Thymus (tissue), 14 donors: Measurements from ENCODE around the gene FBXL22. TPM values are rescaled to one million over a fixed set of nuclear protein-coding genes. Genes with fewer than 3 reads are reported as not detected.

Experiments used
- DNase-seq, 9 donors: peaks; one replicate each; pipeline ENCODE4 v3.0.0-alpha.2; 2013; ENCODE audit warnings: low spot score in 9 of 9, low read depth in 6 of 9, missing footprints in 1 of 9
- H3K27ac ChIP-seq, 2 donors: one replicate each; pipeline ENCODE4 v1.5.1; 2013; ENCODE audit warnings: control low read depth in 1 of 2, low read depth in 1 of 2, low read length in 1 of 2, mild to moderate bottlenecking in 1 of 2, moderate library complexity in 1 of 2
- H3K27me3 ChIP-seq, 2 donors: one replicate each; pipeline ENCODE4 v1.5.1; 2013; ENCODE audit warnings: low read length in 1 of 2; ENCODE audit not compliant: control insufficient read depth in 2 of 2, insufficient read depth in 1 of 2
- H3K36me3 ChIP-seq, 2 donors: one replicate each; pipeline ENCODE4 v1.5.1; 2013; ENCODE audit warnings: low read length in 1 of 2, mild to moderate bottlenecking in 1 of 2, moderate library complexity in 1 of 2; ENCODE audit not compliant: control insufficient read depth in 2 of 2, insufficient read depth in 2 of 2
- H3K4me1 ChIP-seq, 2 donors: one replicate each; pipeline ENCODE4 v1.5.1; 2013; ENCODE audit warnings: low read length in 2 of 2; ENCODE audit not compliant: control insufficient read depth in 2 of 2, insufficient read depth in 2 of 2
- H3K4me3 ChIP-seq, 2 donors: one replicate each; pipeline ENCODE4 v1.5.1; 2013; ENCODE audit warnings: low read length in 2 of 2, control low read depth in 1 of 2, mild to moderate bottlenecking in 1 of 2
- H3K9me3 ChIP-seq, 2 donors: one replicate each; pipeline ENCODE4 v1.5.1; 2013; ENCODE audit warnings: low read length in 1 of 2, mild to moderate bottlenecking in 1 of 2; ENCODE audit not compliant: control insufficient read depth in 2 of 2, insufficient read depth in 1 of 2
- WGBS: extraction: QIAGEN DNeasy Blood & Tissue Kit; methylation state at CpG from one replicate; pipeline ENCODE4 v1.1.7; 2013; 5-methylcytosine and 5-hydroxymethylcytosine counted together
- long read RNA-seq, 10 donors: transcript quantifications; one replicate each; lab custom pipeline, GENCODE V29; 2026
- polyA plus RNA-seq: library from polyadenylated mRNA; stranded (reverse); fragments of 200-250 nt; gene quantifications from one replicate; pipeline ENCODE4 v1.2.3, GENCODE V29; 2013
- total RNA-seq: library from RNA; stranded (reverse); fragments of 120-200 nt; gene quantifications from one replicate; pipeline ENCODE4 v1.2.4, GENCODE V29; 2013
- donor health status: healthy.

FBXL22 gene, protein sequence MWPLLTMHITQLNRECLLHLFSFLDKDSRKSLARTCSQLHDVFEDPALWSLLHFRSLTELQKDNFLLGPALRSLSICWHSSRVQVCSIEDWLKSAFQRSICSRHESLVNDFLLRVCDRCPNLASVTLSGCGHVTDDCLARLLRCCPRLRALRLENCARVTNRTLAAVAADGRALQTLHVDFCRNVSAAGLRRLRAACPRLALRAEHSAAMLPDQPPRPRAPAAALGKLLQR
- total RNA-seq (0.33 TPM), polyA plus RNA-seq (0.68 TPM)
- long read RNA-seq, donor 1, result 0 reads
- long read RNA-seq, donor 2, result 0 reads
- long read RNA-seq, donor 3, result 0 reads
- long read RNA-seq, donor 4, partial matches to known transcripts, result 0 of 1 reads
- long read RNA-seq, donor 4, other reads (novel, unspliced or antisense), result 0 of 1 reads
- long read RNA-seq, donor 5, result 0 reads
- long read RNA-seq, donor 6, result 0 reads
- long read RNA-seq, donor 7, partial matches to known transcripts, result 0 of 1 reads
- long read RNA-seq, donor 7, other reads (novel, unspliced or antisense), result 0 of 1 reads
- long read RNA-seq, donor 8, result 0 reads
- long read RNA-seq, donor 9, result 0 reads
- long read RNA-seq, donor 10, result 0 reads

GRCh38 chr15:63597038-63597790, at the start of gene FBXL22:
Gene FBXL22 (plus strand): TSS chr15:63597387. CDS start chr15:63597393, 6 bp downstream.
- Histone ChIP-seq H3K27me3 (peaks cover 0 to 8% of the 10 kb centered on the region in 2 donors), H3K27ac (no peak within 1 kb of the TSS), H3K36me3 (peaks cover 6 to 13% of the 10 kb centered on the region in 2 donors), H3K9me3 (peaks cover 0 to 2% of the 10 kb centered on the region in 2 donors), H3K4me1 (peaks cover 6 to 35% of the 10 kb centered on the region in 2 donors), H3K4me3 (no peak within 1 kb of the TSS)
- WGBS, result 96% methylated on average over 23 of the region's 23 CpGs
- no peak for DNase-seq

- DNase-seq, result no peak
- H3K27me3 ChIP-seq, result no peaks in the 10 kb centered on the region
- no peak overlapping the region for H3K4me3 ChIP-seq
- H3K9me3 ChIP-seq, result no peaks in the 10 kb centered on the region
- 95% methylated on average over 1 of the region's 1 CpG for WGBS
- H3K27ac ChIP-seq, result no peak overlapping the region
- H3K4me1 ChIP-seq, result peaks cover 5 to 12% of the 10 kb centered on the region in 2 donors
- peaks cover 0 to 10% of the 10 kb centered on the region in 2 donors for H3K36me3 ChIP-seq
Measured at GRCh38 chr15:63551400-63551799, 45.8 kb upstream of the FBXL22 start.

DNA sequence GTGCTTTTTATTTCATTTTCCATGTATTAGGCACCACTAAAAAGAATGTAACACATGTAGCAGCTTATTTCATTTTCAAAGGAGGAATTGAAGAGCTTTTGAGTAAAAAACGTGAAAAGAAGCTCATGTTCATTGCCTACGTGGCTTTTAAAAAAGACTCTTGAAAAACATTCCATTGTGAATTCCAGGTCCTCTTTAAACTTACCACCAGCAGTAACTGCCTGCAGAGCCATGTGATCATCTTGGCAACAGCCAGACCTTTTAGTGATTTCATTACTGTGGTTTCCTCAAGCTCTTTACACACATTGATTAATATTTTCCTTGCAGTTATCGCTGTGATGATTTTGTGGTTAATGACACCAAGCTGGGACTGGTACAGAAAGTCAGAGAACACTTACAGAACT, 43.8 kb upstream of the FBXL22 start:
- no peak for DNase-seq
- Histone ChIP-seq H3K36me3 (peaks cover 8 to 18% of the 10 kb centered on the region in 2 donors), H3K9me3 (no peaks in the 10 kb centered on the region), H3K27ac (no peak overlapping the region), H3K4me1 (peaks cover 6 to 16% of the 10 kb centered on the region in 2 donors), H3K4me3 (no peak overlapping the region), H3K27me3 (no peaks in the 10 kb centered on the region)
- 62% methylated on average over 3 of the region's 3 CpGs for WGBS

DNA sequence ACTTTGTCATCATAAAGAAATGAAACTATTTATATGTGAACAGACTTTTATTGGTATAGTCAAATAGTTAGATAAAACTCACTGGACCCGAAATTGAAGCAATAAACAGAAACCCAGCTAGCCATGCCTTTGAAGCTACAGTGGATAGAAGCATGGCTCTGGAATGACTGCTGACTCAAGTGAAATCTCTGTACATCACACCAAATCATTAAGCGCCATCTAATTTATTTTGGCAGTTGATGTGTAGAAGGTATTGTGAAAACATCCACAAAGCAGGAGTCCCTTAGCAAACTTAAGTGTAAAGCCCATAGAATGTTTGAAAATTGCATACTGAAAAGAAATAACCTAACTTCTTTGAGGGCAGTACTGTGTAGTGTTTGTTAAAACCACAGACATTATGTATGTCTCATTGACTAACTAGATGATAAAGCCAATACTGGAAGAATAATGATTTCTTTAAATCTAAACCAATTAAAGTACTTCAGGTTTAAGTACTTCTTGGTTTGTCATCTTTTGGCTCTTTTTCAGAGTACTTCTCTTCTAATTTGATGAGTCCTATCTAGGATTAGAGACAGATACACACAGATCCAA, 42.8 kb upstream of the FBXL22 start:
- Histone ChIP-seq H3K36me3 (peaks cover 8 to 25% of the 10 kb centered on the region in 2 donors), H3K27me3 (no peaks in the 10 kb centered on the region), H3K27ac (no peak overlapping the region), H3K4me3 (no peak overlapping the region), H3K9me3 (no peaks in the 10 kb centered on the region), H3K4me1 (peaks cover 6 to 16% of the 10 kb centered on the region in 2 donors)
- DNase-seq, result no peak
- 97% methylated on average over 2 of the region's 2 CpGs for WGBS

- H3K4me3 ChIP-seq, result no peak overlapping the region
- peak in 7 of 9 donors; percentile 13 to 65 (median 27) for DNase-seq
- no peaks in the 10 kb centered on the region for H3K9me3 ChIP-seq
- H3K27ac ChIP-seq, result no peak overlapping the region
- no peaks in the 10 kb centered on the region for H3K27me3 ChIP-seq
- peaks cover 6 to 16% of the 10 kb centered on the region in 2 donors for H3K4me1 ChIP-seq
- H3K36me3 ChIP-seq, result peaks cover 8 to 35% of the 10 kb centered on the region in 2 donors
Measured at GRCh38 chr15:63555507-63555906, 41.7 kb upstream of the FBXL22 start.

- DNase-seq, result no peak
- Histone ChIP-seq H3K27ac (no peak overlapping the region), H3K36me3 (peaks cover 13 to 42% of the 10 kb centered on the region in 2 donors), H3K4me3 (no peak overlapping the region), H3K4me1 (peaks cover 6 to 16% of the 10 kb centered on the region in 2 donors), H3K9me3 (no peaks in the 10 kb centered on the region), H3K27me3 (no peaks in the 10 kb centered on the region)
- 88% methylated on average over 6 of the region's 6 CpGs for WGBS
Measured at GRCh38 chr15:63556246-63556645, 40.9 kb upstream of the FBXL22 start.

DNA sequence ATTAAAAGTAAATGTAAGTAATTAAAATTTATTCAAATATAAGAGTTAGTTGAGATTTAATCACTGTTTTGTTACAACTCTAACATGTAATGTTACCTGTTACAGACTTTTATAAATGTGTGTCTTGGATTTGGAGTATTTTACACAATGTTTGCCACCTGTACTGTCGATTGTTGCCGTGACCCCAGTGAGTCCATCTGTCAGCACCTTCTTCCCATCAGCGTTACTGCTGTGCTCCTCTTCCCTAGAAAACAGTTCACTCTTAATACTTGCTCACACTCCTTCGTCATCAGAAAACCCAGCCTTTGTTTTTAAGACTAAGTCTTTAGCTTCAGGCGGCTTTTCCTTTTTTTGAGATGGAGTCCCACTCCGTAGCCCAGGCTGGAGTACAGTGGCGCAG, 40.5 kb upstream of the FBXL22 start:
- Histone ChIP-seq H3K27ac (no peak overlapping the region), H3K27me3 (no peaks in the 10 kb centered on the region), H3K9me3 (no peaks in the 10 kb centered on the region), H3K36me3 (peaks cover 16 to 47% of the 10 kb centered on the region in 2 donors), H3K4me1 (peaks cover 4 to 16% of the 10 kb centered on the region in 2 donors), H3K4me3 (no peak overlapping the region)
- DNase-seq, result no peak
- WGBS, result 99% methylated on average over 7 of the region's 7 CpGs

GRCh38 chr15:63559753-63560152, 37.4 kb upstream of the FBXL22 start:
- 97% methylated on average over 5 of the region's 5 CpGs for WGBS
- H3K4me1 ChIP-seq, result peaks cover 4 to 12% of the 10 kb centered on the region in 2 donors

More at GRCh38 chr15:63559753-63560152, 37.4 kb upstream of the FBXL22 start:
- no peak for DNase-seq
- Histone ChIP-seq H3K27me3 (no peaks in the 10 kb centered on the region), H3K4me3 (no peak overlapping the region), H3K36me3 (peaks cover 27 to 62% of the 10 kb centered on the region in 2 donors), H3K9me3 (no peaks in the 10 kb centered on the region), H3K27ac (no peak overlapping the region)
